22Rv1 (cell line): ENCODE results near the gene HUS1.

ENCODE experiments used
- ZFX ChIP-seq: fragments of 450-650 bp; IDR thresholded peaks from 2 replicates; pipeline ENCODE4 v1.6.1; 2017; ENCODE audit warnings: antibody characterized with exemption, borderline replicate concordance
- TF ChIP-seq, protein P1 (sequence below): fragments of 450-650 bp; IDR thresholded peaks from 2 replicates; pipeline ENCODE4 v1.5.1; 2017; ENCODE audit warnings: mild to moderate bottlenecking

DNA sequence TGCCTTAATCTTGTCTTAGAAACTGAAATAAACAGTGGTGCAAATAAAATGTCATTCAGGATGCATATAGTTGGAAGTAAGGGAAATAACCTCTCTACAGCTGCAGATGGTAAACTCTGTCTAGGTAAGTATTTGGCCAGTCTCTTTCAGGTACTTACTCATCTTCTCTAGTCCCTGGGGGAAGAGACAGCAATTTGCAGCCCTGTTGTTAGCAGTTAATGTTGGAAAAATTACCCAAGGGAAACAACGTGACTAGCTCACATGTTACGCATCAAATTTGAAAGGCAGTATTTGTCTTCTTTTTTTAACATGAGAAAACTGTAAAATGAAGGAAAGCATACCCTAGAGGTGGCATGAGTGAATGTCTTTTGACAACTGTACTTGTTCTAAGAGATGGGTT, 3.2 kb upstream of the HUS1 start:
- TF ChIP-seq, protein P1, sequence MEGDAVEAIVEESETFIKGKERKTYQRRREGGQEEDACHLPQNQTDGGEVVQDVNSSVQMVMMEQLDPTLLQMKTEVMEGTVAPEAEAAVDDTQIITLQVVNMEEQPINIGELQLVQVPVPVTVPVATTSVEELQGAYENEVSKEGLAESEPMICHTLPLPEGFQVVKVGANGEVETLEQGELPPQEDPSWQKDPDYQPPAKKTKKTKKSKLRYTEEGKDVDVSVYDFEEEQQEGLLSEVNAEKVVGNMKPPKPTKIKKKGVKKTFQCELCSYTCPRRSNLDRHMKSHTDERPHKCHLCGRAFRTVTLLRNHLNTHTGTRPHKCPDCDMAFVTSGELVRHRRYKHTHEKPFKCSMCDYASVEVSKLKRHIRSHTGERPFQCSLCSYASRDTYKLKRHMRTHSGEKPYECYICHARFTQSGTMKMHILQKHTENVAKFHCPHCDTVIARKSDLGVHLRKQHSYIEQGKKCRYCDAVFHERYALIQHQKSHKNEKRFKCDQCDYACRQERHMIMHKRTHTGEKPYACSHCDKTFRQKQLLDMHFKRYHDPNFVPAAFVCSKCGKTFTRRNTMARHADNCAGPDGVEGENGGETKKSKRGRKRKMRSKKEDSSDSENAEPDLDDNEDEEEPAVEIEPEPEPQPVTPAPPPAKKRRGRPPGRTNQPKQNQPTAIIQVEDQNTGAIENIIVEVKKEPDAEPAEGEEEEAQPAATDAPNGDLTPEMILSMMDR = no peak
- no peak for TF ChIP-seq ZFX
